Activated CD8-positive, alpha-beta memory T cell treated with anti-CD3 and anti-CD28 coated beads for 48 hours (primary cell): ENCODE measurements around the gene NLRP3.
"Not testable (repeated sequence)": the region's sequence is repeated elsewhere in the genome, so short reads cannot be mapped to it uniquely, and the experiment has no call there.

ENCODE experiments used
- DNase-seq, 3 experiments: peaks; one replicate each; pipeline ENCODE4 v3.0.0-alpha.2; 2020; ENCODE audit warnings: low read depth in 2 of 3, low spot score in 2 of 3

Gene NLRP3

DNA sequence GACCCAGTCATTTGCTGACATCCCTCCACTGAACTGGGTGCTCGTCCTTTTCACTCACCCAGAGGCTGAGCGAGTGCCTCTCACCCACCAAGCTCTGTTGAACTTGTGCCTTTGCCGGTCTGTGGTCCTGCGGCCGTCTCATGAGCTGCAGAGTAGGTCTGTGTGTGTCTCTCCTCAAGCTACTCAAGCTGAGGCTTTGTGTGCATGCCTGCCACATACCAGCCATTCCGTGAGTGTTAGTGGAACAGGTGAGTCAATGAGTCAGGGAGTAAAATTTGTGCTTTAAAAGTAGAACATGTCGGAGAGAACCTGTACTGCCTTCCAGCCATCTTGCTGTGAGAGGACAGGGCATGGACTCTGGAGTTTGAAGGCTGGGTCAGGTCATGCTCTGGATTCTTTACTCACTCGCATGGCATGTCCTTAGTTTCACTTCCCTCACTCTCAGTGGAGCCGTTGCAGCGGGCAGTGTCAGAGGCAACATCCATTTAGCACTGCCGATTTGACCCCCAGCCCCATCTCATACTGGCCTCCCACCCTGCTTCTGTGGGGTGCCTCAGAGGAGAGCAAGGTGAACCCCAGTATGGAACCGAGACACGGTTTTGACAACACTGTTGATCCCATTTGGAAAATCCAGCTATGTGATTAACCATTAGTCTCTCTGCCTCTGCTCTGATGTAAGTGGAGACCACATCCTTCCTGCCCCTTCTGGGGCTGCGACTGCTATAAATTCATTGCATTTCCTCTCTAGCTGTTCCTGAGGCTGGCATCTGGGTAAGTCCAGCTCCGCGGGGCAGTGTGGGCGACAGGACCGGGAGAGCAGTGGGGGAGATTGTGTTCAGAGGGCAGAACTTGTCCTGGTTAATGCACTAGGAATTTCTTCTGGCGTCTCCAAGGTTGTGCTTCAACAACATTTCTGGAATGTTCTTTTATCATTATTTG is at the start of gene NLRP3:
Gene NLRP3 (plus strand): TSS at position 751 of the 939 bp plus-strand sequence. CDS start 2,628 bp downstream, outside the sequence.
- DNase-seq: no peak

DNA sequence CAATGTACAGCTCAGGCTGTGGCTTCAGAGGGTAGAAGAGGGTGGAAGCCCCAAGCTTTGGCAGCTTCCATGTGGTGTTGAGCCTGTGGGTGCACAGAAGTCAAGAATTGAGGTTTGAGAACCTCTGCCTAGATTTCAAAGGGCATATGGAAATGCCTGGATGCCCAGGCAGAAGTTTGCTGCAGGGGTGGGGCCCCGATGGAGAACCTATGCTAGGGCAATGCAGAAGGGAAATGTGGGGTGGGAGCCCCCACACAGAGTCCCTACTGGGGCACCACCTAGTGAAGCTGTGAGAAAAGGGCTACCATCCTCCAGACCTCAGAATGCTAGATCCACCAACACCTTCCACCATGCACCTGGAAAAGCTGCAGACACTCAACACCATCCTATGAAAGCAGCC is 49.6 kb upstream of the NLRP3 start:
- DNase-seq: not testable (repeated sequence)

DNA sequence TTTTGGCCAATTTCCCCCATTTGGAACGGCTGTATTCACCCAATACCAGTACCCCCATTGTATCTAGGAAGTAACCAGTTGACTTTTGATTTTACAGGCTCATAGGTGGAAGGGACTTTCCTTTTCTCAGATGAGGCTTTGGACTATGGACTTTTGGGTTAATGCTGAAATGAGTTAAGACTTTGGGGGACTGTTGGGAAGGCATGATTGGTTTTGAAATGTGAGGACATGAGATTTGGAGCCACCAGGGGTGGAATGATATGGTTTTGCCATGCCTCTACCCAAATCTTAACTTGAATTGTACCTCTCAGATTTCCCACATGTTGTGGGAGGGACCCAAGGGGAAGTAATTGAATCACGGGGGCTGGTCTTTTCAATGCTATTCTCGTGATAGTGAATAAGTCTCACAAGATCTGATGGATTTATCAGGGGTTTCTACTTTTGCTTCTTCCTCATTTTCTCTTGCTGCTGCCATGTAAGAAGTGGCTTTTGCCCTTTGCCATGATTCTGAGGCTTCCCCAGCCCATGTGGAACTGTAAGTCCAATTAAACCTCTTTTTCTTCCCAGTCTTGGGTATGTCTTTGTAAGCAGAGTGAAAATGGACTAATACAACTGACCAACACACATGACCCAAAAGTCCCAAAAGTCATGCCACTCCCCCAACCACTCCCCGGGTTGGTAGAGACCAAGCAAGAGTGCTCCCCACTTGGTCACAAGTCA is 48.9 kb upstream of the NLRP3 start:
- no peak for DNase-seq

DNA sequence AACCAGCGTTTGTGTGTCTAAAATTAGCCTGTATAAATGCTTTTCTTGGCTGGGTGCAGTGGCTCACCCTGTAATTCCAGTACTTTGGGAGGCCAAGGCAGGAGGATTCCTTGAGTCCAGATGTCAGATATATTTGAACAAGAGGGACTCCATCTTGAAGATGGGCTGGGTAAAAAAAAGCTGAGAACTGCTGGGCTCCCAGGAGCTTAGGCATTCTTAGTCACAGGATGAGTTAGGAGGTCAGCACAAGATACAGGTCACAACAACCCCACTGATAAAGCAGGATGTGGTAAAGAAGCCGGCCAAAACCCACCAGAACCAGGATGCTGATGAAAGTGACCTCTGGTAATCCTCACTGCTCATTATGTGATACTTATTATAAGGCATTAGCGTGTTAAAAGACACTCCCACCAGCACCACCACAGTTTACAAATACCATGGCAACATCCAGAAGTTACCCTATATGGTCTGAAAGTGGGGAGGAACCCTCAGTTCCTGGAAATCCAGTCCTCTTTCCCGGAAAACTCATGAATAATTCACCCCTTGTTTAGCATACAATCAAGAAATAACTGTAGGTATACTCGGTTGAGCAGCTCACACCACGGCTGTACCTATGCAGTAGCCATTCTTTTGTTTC is 48.1 kb upstream of the NLRP3 start:
- no peak for DNase-seq

DNA sequence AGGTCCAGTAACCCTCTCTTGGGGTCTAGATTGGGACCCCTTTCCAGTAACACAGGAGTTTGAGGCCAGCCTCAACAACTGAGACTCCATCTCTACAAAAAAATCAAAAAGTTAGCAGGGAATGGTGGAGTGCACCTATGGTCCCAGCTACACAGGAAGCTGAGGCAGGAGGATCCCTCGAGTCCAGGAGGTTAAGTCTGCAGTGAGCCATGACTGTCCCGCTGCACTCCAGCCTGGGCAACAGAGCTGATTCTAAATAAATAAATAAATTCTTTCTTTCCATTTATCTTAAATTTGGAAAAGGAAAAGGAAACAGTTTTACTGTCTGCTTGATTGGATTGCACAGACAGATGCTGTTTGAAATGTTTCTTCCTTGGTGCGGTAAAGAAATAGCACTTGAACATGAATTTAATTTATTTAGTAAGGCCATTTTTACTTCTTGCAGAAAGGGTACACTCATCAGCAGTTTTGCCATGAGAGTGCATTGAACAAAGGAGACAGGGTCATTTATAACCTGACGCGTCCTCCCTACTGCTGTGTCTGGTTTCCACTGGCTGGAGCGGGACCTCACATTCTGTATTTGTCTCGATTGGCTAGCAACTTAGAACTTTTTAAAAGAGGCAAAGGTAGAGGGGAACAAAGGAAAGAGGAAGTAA is 47.4 kb upstream of the NLRP3 start:
- DNase-seq: no peak

DNA sequence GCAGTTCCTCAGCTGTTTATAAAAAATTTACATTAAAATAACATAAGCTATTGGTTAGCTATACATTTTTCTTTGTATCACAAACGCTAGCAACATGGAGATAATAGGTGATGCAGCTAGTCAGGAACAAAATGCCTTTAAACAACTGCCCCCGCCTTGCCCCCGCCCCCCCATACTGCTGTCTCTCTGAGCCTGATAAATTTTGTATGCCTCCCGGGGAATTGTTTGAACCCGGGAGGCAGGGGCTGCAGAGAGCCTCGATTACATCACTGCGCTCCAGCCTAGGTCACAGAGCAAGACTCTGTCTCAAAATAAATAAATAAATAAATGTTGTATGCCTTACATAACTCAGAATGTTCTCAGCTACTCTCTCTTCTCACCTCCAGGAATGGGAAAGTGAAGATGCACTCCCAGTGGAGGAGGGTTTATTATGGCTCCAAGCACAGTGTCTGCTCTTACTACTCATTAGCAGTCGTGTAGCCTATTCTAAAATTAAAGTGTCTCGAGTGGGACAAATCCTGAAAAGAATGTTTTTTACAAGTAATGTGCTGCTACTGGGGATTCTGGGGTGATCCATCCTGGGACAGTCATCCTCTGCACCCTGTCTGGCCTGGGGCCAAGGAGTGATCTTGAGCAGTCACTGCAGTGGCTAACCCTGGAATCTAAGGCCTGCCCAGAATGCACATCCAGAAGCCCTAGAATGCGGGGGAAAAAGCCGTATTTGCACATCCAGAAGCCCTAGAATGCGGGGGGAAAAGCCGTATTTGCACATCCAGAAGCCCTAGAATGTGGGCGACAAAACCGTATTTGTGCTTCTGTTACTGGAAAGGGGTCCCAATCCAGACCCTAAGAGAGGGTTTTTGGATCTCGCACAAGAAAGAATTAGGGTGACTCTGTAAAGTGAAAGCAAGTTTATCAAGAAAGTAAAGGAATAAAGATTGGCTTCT is 44.9 kb upstream of the NLRP3 start:
- DNase-seq: no peak

DNA sequence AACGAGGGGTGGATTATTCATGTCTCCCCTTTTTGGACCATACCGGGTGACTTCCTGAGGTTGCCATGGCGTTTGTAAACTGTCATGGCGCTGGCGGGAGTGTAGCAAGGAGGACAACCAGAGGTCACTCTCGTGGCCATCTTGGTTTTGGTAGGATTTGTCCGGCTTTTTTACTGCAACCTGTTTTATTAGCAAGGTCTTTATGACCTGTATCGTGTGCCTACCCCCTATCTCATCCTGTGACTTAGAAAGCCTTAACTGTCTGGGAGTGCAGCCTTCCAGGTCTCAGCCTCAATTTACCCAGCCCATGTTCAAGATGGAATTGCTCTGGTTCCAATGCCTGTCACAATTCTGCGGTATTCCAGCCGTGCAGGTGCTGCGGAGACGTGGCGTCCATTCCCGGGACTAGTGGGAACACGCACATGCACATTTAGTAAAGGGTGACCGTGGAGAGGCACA is 44.1 kb upstream of the NLRP3 start:
- no peak for DNase-seq

DNA sequence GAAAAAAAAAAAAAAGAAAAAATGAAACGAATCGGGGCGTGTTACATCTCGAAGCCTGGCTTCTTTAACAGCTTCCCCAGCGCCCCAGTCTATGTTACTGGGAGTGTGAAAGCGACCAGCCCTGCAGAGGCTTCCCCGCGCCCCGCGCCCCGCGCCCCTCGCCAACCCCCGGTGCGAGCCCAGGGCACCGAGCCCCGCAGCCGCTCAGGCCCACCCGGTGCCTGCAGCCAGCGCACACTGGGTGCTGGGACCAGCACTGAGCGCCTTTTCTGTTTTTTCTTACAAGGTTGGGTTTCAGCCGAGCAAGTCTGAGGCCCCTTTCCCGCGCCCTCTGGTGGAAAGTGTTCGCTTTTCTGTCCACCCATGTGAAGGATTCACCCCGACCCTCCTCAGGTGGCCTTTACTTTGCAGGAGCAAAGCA is 42.2 kb upstream of the NLRP3 start:
- DNase-seq: no peak

DNA sequence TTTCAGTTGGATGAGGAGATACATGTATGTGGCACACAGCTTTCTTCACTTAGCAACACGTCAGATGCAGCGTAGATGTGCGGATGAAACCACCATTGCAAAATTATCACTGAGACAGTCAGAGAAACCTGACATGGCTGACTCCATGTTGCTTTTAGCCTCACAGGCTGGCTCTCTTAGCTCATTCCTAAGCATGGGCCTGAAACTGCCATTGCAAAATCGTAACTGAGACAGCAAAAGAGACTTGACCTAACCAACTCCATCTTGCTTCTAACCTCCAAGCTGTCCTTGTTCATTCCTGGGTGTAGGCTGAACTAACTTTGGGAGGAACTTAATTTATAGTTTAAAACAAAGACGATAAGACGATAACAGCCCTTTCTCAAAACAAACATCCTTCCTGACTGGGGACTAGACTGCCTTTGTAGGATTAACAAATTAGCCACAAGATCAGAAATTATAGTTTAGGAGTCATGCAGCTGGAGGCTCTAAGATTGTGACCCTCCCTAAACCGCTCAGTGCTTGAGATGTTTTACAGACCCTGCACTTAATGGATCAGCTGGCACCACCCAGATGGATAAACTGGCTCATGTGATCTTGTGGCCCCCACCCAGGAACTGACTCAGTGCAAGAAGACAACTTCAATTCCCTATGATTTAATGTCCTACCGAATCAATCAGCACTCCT is 41.2 kb upstream of the NLRP3 start:
- DNase-seq: not testable (repeated sequence)

DNA sequence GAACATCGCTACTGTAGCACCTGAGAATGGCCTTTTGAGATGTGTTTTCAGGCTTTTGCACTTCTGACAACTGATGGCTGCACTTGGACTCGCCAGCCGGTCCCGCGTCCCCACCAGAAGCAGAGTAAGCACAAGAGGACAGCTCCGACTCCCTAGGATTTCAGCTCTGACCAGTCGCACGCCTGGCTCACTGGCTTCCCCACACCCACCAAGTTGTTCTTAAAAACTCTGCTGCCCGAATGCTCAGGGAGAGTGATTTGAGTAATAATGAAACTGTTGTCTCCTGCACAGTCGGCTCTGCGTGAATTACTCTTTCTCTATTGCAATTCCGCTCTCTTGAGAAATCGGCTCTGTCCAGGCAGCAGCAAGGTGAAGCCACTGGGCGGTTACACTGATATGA is 40.2 kb upstream of the NLRP3 start:
- DNase-seq: no peak

DNA sequence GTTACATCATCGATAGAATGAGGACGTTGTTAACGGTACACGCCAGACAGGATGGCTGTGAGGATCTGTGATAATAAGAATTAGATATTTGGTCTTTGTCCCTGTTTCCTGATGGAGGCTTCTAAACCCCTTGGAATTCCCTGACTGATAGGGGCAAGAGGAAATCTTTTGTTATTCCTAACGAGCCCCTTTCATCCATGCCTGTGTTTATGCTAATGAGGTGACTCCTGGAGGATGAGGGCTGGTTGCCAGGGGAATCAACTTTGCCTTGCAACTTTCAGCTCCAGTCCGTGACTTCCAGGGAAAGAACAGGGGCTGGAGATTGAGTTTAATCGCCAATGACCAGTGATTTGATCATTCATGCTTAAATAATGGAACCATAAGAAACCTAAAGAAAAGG is 39.3 kb upstream of the NLRP3 start:
- DNase-seq: no peak

DNA sequence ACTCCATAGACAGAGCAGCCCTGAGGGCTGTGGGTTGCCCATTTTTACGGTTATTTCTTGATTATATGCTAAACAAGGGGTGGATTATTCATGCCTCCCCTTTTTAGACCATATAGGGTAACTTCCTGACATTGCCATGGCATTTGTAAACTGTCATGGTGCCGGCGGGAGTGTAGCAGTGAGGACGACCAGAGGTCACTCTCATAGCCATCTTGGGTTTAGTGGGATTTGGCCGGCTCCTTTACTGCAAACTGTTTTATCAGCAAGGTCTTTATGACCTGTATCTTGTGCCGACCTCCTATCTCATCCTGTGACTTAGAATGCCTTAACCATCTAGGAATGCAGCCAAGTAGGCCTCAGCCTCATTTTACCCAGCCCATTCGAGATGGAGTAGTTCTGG is 38.3 kb upstream of the NLRP3 start:
- not testable (repeated sequence) for DNase-seq

DNA sequence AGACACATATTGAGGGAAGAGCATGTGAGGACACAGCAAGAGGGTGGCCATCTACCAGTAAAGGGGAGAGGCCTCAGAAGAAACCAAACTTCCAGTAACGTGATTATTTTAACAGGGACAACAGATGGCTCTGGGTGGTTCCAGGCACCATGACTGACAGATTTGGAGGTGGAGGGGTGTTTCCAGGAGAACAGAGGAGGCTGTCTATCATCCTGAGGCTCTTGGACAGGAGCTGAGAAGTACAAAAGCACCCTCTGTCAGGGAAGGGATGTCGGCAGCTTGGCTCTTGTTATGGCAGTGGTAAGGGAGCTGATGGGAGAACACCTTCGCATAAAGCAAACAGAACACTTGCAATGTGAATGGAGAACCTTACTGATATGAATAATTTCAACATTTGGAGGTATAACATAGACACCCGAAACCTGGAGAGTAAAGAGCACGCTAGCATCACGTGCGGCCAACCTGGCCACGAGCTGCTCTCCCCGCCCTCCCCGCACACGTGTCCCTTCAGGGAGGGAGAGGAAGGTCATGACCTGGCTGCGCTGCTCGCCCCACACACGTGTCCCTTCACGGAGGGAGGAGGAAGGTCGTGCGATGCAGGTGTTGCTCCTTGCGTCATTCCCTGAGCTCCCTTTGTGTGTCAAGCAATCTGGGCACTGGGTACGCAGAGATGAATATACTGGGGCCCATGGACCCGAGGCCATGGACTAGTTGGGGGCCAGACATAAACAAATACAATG is 37.5 kb upstream of the NLRP3 start:
- DNase-seq: no peak

DNA sequence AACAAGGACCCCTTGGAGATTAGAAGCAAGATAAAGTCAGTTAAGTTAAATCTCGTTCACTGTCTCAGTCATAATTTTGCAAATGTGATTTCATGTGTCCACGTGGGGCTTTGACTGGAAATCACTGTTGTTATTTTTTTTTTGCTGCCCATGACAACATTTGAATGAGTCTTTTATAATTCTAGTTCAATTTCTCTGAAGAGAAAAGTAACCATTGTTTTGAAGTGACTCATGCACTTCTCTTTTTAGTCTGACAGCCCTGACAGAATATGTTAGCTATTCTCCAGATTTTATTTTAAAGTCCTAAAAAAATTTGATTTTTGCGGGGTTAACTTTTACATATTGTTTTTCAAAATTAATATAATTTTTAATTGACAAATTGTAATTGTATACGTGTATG is 30.7 kb upstream of the NLRP3 start:
- DNase-seq: no peak

DNA sequence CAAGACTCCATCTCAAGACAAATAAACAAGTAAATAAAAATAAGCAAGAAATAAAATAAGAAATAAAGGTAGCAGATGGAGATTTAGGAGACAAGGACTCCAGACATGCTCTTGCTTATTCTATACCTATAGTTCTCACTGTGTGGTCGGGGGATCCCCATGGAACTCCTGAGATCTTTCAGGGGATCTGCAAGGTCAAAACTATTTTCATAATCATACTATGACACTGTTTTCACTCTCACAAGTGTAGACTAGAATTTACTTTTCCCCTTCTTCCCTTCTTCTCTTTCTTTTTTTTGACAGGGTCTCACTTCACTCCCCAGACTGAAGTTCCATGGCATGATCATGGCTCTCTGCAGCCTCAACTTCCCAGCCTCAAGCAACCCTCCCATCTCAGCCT is 29.8 kb upstream of the NLRP3 start:
- no peak for DNase-seq

DNA sequence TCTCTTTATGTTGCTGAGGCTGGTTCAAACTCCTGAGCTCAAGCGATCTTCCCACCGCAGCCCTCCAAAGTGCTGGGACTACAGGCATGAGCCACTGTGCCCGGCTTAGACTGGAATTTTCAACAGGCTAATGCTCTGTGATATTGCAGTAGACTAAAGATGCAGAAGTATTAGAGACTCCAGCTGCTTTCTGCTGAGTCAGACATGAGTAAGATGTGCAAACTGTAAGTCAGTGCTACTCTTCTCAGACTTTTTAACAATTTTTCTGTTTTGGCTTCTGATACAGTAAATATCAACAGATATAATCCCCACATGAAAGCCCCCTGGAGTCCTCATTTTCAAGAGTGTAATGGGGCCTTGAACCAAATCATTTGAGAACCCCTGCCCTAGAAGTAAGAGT is 29.3 kb upstream of the NLRP3 start:
- no peak for DNase-seq

DNA sequence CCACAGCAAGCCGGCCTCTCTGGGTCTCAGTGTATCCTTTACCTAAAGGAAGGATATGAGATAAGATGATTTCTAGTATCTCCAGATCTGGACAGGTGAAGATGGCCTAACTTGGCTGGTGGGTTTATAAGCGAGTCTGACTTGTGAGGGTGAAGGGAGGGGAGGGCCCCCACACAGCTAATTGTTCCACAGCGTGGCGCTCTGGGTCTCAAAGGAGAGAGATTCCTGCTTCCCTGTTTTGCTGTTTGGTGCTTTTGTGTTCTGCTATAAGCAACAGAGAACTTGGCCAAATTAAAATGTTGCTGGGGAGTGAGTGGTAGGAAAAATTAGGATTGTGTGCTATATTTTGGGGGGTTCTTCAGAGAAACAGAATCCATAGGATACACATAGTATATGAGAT is 28.9 kb upstream of the NLRP3 start:
- no peak for DNase-seq

DNA sequence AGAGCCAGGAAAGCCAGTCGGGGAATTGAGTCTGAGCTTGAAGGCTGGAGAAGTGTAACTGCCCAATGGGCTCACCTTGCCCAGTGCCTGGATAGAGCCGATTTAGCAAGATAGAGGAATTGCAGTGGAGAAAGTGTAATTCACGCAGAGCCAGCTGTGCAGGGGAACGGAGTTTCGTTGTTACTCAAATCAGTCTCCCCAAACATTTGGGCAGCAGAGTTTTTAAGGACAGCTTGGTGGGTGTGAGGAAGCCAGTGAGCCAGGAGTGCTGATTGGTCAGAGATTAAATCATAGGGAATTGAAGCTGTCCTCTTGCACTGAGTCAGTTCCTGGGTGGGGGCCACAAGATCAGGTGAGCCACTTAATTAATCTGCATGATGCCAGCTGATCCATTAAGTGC is 28.4 kb upstream of the NLRP3 start:
- no peak for DNase-seq
